Measurements from ENCODE around the gene KCNQ1. TPM values are rescaled to one million over a fixed set of nuclear protein-coding genes. Genes with fewer than 3 reads are reported as not detected.

Gene KCNQ1
- total and polyA plus RNA-seq, 5 experiments from 2014 or later, result 8.7 to 25.1 (median 22.9) TPM

GRCh38 chr11:2558861-2559526 lies 114.2 kb downstream of the KCNQ1 start:
- ATAC-seq, result no peak
- peaks cover 0 to 11% (median 5%) of the 10 kb centered on the region in 3 donors for H3K36me3 Mint-ChIP-seq
- H3K27ac Mint-ChIP-seq, result peak overlapping the region in 1 of 10 donors; percentile 80
- POLR2A ChIA-PET, result no interaction called here
- H3K27me3 Mint-ChIP-seq, result no peaks in the 10 kb centered on the region
- peak overlapping the region in 1 of 10 donors; percentile 18 for H3K4me3 Mint-ChIP-seq
- no peaks in the 10 kb centered on the region for H3K9me3 Mint-ChIP-seq
- peak in 1 of 10 donors; percentile 57 for DNase-seq
- H3K4me1 Mint-ChIP-seq, result peaks cover 12 to 38% (median 19%) of the 10 kb centered on the region in 4 donors

GRCh38 chr11:2559527-2560311 lies 114.9 kb downstream of the KCNQ1 start:
- H3K27me3 Mint-ChIP-seq, result no peaks in the 10 kb centered on the region
- H3K36me3 Mint-ChIP-seq, result peaks cover 0 to 17% (median 5%) of the 10 kb centered on the region in 3 donors
- no peak overlapping the region for H3K4me3 Mint-ChIP-seq
- POLR2A ChIA-PET, result no interaction called here
- no peaks in the 10 kb centered on the region for H3K9me3 Mint-ChIP-seq
- H3K4me1 Mint-ChIP-seq, result peaks cover 11 to 37% (median 19%) of the 10 kb centered on the region in 4 donors
- DNase-seq, result peak in 1 of 10 donors; percentile 53
- H3K27ac Mint-ChIP-seq, result no peak overlapping the region
- no peak for ATAC-seq

- DNase-seq, result peak in 1 of 10 donors; percentile 56
- POLR2A ChIA-PET, result no interaction called here
- Mint-ChIP-seq H3K9me3 (no peaks in the 10 kb centered on the region), H3K4me3 (no peak overlapping the region), H3K36me3 (peaks cover 0 to 17% (median 4%) of the 10 kb centered on the region in 3 donors), H3K27ac (no peak overlapping the region), H3K27me3 (no peaks in the 10 kb centered on the region), H3K4me1 (peaks cover 9 to 41% (median 16%) of the 10 kb centered on the region in 4 donors)
- no peak for ATAC-seq
Observed at GRCh38 chr11:2561696-2562581, 117.1 kb downstream of the KCNQ1 start.

GRCh38 chr11:2562890-2563212 lies 118.0 kb downstream of the KCNQ1 start:
- Mint-ChIP-seq H3K9me3 (no peaks in the 10 kb centered on the region), H3K27me3 (no peaks in the 10 kb centered on the region), H3K36me3 (peaks cover 0 to 17% (median 0%) of the 10 kb centered on the region in 3 donors), H3K27ac (no peak overlapping the region), H3K4me1 (peaks cover 9 to 31% (median 13%) of the 10 kb centered on the region in 4 donors), H3K4me3 (no peak overlapping the region)
- DNase-seq, result no peak
- POLR2A ChIA-PET, result no interaction called here
- no peak for ATAC-seq

GRCh38 chr11:2563213-2564007 lies 118.6 kb downstream of the KCNQ1 start:
- H3K4me1 Mint-ChIP-seq, result peaks cover 8 to 27% (median 9%) of the 10 kb centered on the region in 4 donors
- H3K4me3 Mint-ChIP-seq, result no peak overlapping the region
- ATAC-seq (no peak), DNase-seq (no peak)
- POLR2A ChIA-PET, result no interaction called here
- peak overlapping the region in 1 of 10 donors; percentile 55 for H3K27ac Mint-ChIP-seq
- no peaks in the 10 kb centered on the region for H3K9me3 Mint-ChIP-seq
- H3K27me3 Mint-ChIP-seq, result no peaks in the 10 kb centered on the region
- peaks cover 0 to 17% (median 0%) of the 10 kb centered on the region in 3 donors for H3K36me3 Mint-ChIP-seq

GRCh38 chr11:2564008-2564530 lies 119.3 kb downstream of the KCNQ1 start:
- no peak for ATAC-seq
- no peak for DNase-seq
- no peaks in the 10 kb centered on the region for H3K27me3 Mint-ChIP-seq
- H3K27ac Mint-ChIP-seq, result peak overlapping the region in 1 of 10 donors; percentile 82
- H3K36me3 Mint-ChIP-seq, result peaks cover 0 to 17% (median 0%) of the 10 kb centered on the region in 3 donors
- H3K4me3 Mint-ChIP-seq, result no peak overlapping the region
- POLR2A ChIA-PET, result no interaction called here
- H3K4me1 Mint-ChIP-seq, result peaks cover 6 to 21% (median 8%) of the 10 kb centered on the region in 4 donors
- H3K9me3 Mint-ChIP-seq, result no peaks in the 10 kb centered on the region

GRCh38 chr11:2564588-2565425 lies 120.0 kb downstream of the KCNQ1 start:
- DNase-seq, result peak in 1 of 10 donors; percentile 55
- POLR2A ChIA-PET, result no interaction called here
- no peak for ATAC-seq
- Mint-ChIP-seq H3K36me3 (peaks cover 0 to 17% (median 0%) of the 10 kb centered on the region in 3 donors), H3K9me3 (no peaks in the 10 kb centered on the region), H3K4me3 (no peak overlapping the region), H3K4me1 (peaks cover under 1 to 16% (median 7%) of the 10 kb centered on the region in 4 donors), H3K27ac (peak overlapping the region in 4 of 10 donors; percentile 9 to 82 (median 38)), H3K27me3 (no peaks in the 10 kb centered on the region)

- Mint-ChIP-seq H3K4me3 (no peak overlapping the region), H3K27ac (peak overlapping the region in 2 of 10 donors; percentile 9 to 24), H3K36me3 (peaks cover 0 to 17% (median 0%) of the 10 kb centered on the region in 3 donors), H3K4me1 (peaks cover 0 to 15% (median 5%) of the 10 kb centered on the region in 4 donors), H3K27me3 (no peaks in the 10 kb centered on the region), H3K9me3 (no peaks in the 10 kb centered on the region)
- DNase-seq (peak in 1 of 10 donors; percentile 50), ATAC-seq (no peak)
- POLR2A ChIA-PET, result no interaction called here
Observed at GRCh38 chr11:2565447-2566222, 120.8 kb downstream of the KCNQ1 start.

GRCh38 chr11:2566223-2567025 lies 121.6 kb downstream of the KCNQ1 start:
- DNase-seq (peak in 1 of 10 donors; percentile 49), ATAC-seq (no peak)
- Mint-ChIP-seq H3K27me3 (no peaks in the 10 kb centered on the region), H3K9me3 (no peaks in the 10 kb centered on the region), H3K27ac (peak overlapping the region in 3 of 10 donors; percentile 37 to 80 (median 39)), H3K4me1 (peaks cover 0 to 12% (median 5%) of the 10 kb centered on the region in 4 donors), H3K4me3 (no peak overlapping the region), H3K36me3 (peaks cover 0 to 17% (median 0%) of the 10 kb centered on the region in 3 donors)
- POLR2A ChIA-PET, result no interaction called here

Data from naive thymus-derived CD8-positive, alpha-beta T cell (primary cell).